GM18526 (cell line): ENCODE measurements around the gene SURF4.

Source experiments
- POLR2A ChIP-seq: IDR thresholded peaks from 3 replicates; pipeline ENCODE4 v1.6.1; 2011; ENCODE audit not compliant: insufficient read length; ENCODE audit errors: extremely low read depth

Gene SURF4

GRCh38 chr9:133375724-133376654 is at the start of gene SURF4, which contains the start of gene STKLD1:
SURF4 (minus strand) TSS chr9:133376060; CDS start chr9:133375969, 91 bp downstream.
STKLD1 (plus strand) TSS chr9:133376366; CDS start chr9:133376474, 108 bp downstream.
- TF ChIP-seq POLR2A, result peak; percentile 91

- TF ChIP-seq POLR2A, result no peak
Measured at GRCh38 chr9:133425049-133425632, 49.3 kb upstream of the SURF4 start.

- TF ChIP-seq POLR2A, result no peak
Measured at GRCh38 chr9:133424187-133424586, 48.3 kb upstream of the SURF4 start.

GRCh38 chr9:133423216-133423615 is 47.4 kb upstream of the SURF4 start:
- no peak for TF ChIP-seq POLR2A

- no peak for TF ChIP-seq POLR2A
Measured at GRCh38 chr9:133421615-133422542, 46.0 kb upstream of the SURF4 start, which contains the start of gene ADAMTS13. ADAMTS13 (plus strand) TSS chr9:133422367; CDS start chr9:133422444, 77 bp downstream.

- peak; percentile 38 for TF ChIP-seq POLR2A
Measured at GRCh38 chr9:133420392-133420827, 44.5 kb upstream of the SURF4 start.

GRCh38 chr9:133419005-133419404 is 43.1 kb upstream of the SURF4 start:
- no peak for TF ChIP-seq POLR2A

GRCh38 chr9:133417541-133418461 is 41.9 kb upstream of the SURF4 start, which contains the start of gene REXO4:
REXO4 (minus strand) TSS chr9:133418010; CDS start chr9:133417844, 166 bp downstream.
- peak; percentile 75 for TF ChIP-seq POLR2A

GRCh38 chr9:133415170-133415569 is 39.3 kb upstream of the SURF4 start:
- TF ChIP-seq POLR2A, result no peak

- TF ChIP-seq POLR2A, result no peak
Measured at GRCh38 chr9:133408042-133408441, 32.2 kb upstream of the SURF4 start.

- no peak for TF ChIP-seq POLR2A
Measured at GRCh38 chr9:133406480-133407307, 30.8 kb upstream of the SURF4 start.

- no peak for TF ChIP-seq POLR2A
Measured at GRCh38 chr9:133405508-133406438, 29.9 kb upstream of the SURF4 start.
